Naive thymus-derived CD4-positive, alpha-beta T cell (primary cell): Measurements from ENCODE around the gene UBE2Q1. TPM values are rescaled to one million over a fixed set of nuclear protein-coding genes. Genes with fewer than 3 reads are reported as not detected.

Experiments used
- ATAC-seq: fragments of 150-1000 bp; cut with Tn5 transposase; 2 replicates; pipeline ENCODE4 v1.10.0; 2021; ENCODE audit warnings: mild to moderate bottlenecking, moderate library complexity
- CTCF ChIA-PET: fragments of 350-600 bp; sonication (Branson Sonifier 250); formaldehyde crosslinking; loops from one replicate; lab custom pipeline; 2021; ENCODE audit warnings: antibody characterized with exemption; lab: Charles Lee
- POLR2A ChIA-PET: fragments of 350-600 bp; sonication (Branson Sonifier 250); formaldehyde crosslinking; loops from one replicate; lab custom pipeline; 2021; ENCODE audit warnings: antibody characterized with exemption, inconsistent platforms; lab: Charles Lee
- DNase-seq, 9 donors: peaks; one replicate each; pipeline versions ENCODE4 v3.0.0 to v3.0.0-alpha.2; 2020 to 2022; ENCODE audit warnings: mixed read lengths in 1 of 9
- H3K27ac ChIP-seq: one replicate; pipeline ENCODE4 v1.7.0; 2013; ENCODE audit warnings: mild to moderate bottlenecking, low read depth, low read length, moderate library complexity
- H3K27me3 ChIP-seq, 2 donors: one replicate each; pipeline ENCODE4 v1.7.0; 2013; ENCODE audit warnings: low read length in 2 of 2, mild to moderate bottlenecking in 2 of 2, moderate library complexity in 2 of 2; ENCODE audit not compliant: control insufficient read depth in 2 of 2, insufficient read depth in 2 of 2
- H3K36me3 ChIP-seq, 3 experiments: 1 replicate in 2 of 3; 2 replicates in 1 of 3; pipeline ENCODE4 v1.7.0; 2013; ENCODE audit warnings: low read length in 3 of 3, mild to moderate bottlenecking in 3 of 3, moderate library complexity in 1 of 3; ENCODE audit not compliant: insufficient read depth in 3 of 3, control insufficient read depth in 2 of 3
- H3K4me1 ChIP-seq, 2 donors: one replicate each; pipeline ENCODE4 v1.7.0; 2013; ENCODE audit warnings: low read length in 2 of 2, mild to moderate bottlenecking in 2 of 2, moderate library complexity in 1 of 2; ENCODE audit not compliant: control insufficient read depth in 2 of 2, insufficient read depth in 2 of 2
- H3K4me3 ChIP-seq: 2 replicates; pipeline ENCODE4 v1.7.0; 2013; ENCODE audit warnings: mild to moderate bottlenecking, low read length
- H3K9me3 ChIP-seq, 3 experiments: 1 replicate in 2 of 3; 2 replicates in 1 of 3; pipeline ENCODE4 v1.7.0; 2013; ENCODE audit warnings: low read length in 3 of 3; ENCODE audit not compliant: control insufficient read depth in 2 of 3
- H3K27ac Mint-ChIP-seq, 9 donors: one replicate each; pipeline ENCODE4 v1.8.0; 2020 to 2022; ENCODE audit warnings: mixed read lengths in 9 of 9, mild to moderate bottlenecking in 8 of 9, moderate library complexity in 5 of 9, inconsistent platforms in 2 of 9
- H3K27me3 Mint-ChIP-seq, 5 donors: one replicate each; pipeline ENCODE4 v1.8.0; 2021 to 2022; ENCODE audit warnings: mixed read lengths in 5 of 5, mild to moderate bottlenecking in 1 of 5
- H3K36me3 Mint-ChIP-seq, 5 donors: one replicate each; pipeline ENCODE4 v1.8.0; 2020 to 2022; ENCODE audit warnings: mixed read lengths in 5 of 5, mild to moderate bottlenecking in 3 of 5, inconsistent platforms in 1 of 5
- H3K4me1 Mint-ChIP-seq, 7 donors: one replicate each; pipeline ENCODE4 v1.8.0; 2020 to 2022; ENCODE audit warnings: mixed read lengths in 7 of 7, mild to moderate bottlenecking in 3 of 7, inconsistent platforms in 1 of 7
- H3K4me3 Mint-ChIP-seq, 10 donors: one replicate each; pipeline ENCODE4 v1.8.0; 2020 to 2022; ENCODE audit warnings: mild to moderate bottlenecking in 10 of 10, mixed read lengths in 10 of 10, moderate library complexity in 6 of 10, inconsistent platforms in 2 of 10
- H3K9me3 Mint-ChIP-seq, 11 donors: one replicate each; pipeline ENCODE4 v1.8.0; 2020 to 2022; ENCODE audit warnings: mixed read lengths in 11 of 11, mild to moderate bottlenecking in 4 of 11, inconsistent platforms in 1 of 11, moderate library complexity in 1 of 11
- intact Hi-C, 2 donors: fragments of 100-400 bp; cut with micrococcal nuclease; formaldehyde crosslinking; loops; one replicate each; pipeline ENCODE4 v1.15.1; 2023
- polyA plus RNA-seq, 2 donors: library from polyadenylated mRNA; unstranded; fragments of 300-500 nt; fragmentation: Illumina TruSeq; gene quantifications; one replicate each; pipeline ENCODE4 v1.2.3, GENCODE V29; 2021
- total RNA-seq, 6 experiments: library from RNA in 5 of 6; stranded (reverse) in 5 of 6; gene quantifications; 1 replicate in 5 of 6; 2 replicates in 1 of 6; pipeline ENCODE4 v1.2.3 and lab custom pipeline; 2021 to 2026

UBE2Q1 gene
- total and polyA plus RNA-seq, 7 experiments from 2014 or later: 9.1 to 117 (median 65.8) TPM

- H3K36me3 Mint-ChIP-seq: no peaks in the 10 kb centered on the region
- no peaks in the 10 kb centered on the region for H3K9me3 ChIP-seq
- peaks cover 0 to 14% (median 0%) of the 10 kb centered on the region in 5 donors for H3K27me3 Mint-ChIP-seq
- no peaks in the 10 kb centered on the region for H3K27me3 ChIP-seq
- ATAC-seq (no peak), DNase-seq (no peak)
- ChIA-PET CTCF (interaction anchor here (0.7 kb wide), 1 partner anchor 44 kb away, joined by 3 read pairs; no protein-coding TSS in a partner anchor), POLR2A (interaction anchor here (0.7 kb wide), 1 partner anchor 1804 kb away, joined by 3 read pairs; no protein-coding TSS in a partner anchor)
- H3K4me1 Mint-ChIP-seq: no peaks in the 10 kb centered on the region
- intact Hi-C loops: no loop called here
- H3K27ac ChIP-seq: no peak overlapping the region
- H3K4me3 ChIP-seq: no peak overlapping the region
- no peak overlapping the region for H3K4me3 Mint-ChIP-seq
- H3K4me1 ChIP-seq: no peaks in the 10 kb centered on the region
- H3K27ac Mint-ChIP-seq: no peak overlapping the region
- H3K9me3 Mint-ChIP-seq: peaks cover 0 to 1% (median 0%) of the 10 kb centered on the region in 11 donors
- no peaks in the 10 kb centered on the region for H3K36me3 ChIP-seq
These were observed 29.2 kb downstream of the UBE2Q1 start for GRCh38 chr1:154529308-154529707.

DNA sequence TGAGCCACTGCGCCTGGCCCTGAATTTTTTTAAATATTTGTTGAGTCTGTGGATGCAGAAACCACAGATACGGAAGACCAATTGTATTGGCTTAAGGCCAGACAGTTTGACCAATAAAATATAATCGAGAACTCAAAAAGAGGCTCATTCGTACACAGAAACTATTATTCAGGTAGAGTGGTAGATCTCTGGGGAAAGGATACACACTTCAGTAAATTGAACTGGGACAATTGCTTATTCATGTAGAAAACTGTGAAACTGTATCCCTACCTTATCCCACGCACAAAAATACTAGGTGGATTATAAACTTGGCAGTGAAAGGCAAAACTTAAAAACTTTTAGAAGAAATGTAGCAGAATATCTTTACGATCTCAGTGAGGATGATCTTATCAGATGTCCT, 31.3 kb downstream of the UBE2Q1 start:
- no peaks in the 10 kb centered on the region for H3K36me3 ChIP-seq
- Mint-ChIP-seq H3K4me3 (no peak overlapping the region), H3K36me3 (no peaks in the 10 kb centered on the region), H3K9me3 (peaks cover 0 to 1% (median 0%) of the 10 kb centered on the region in 11 donors), H3K4me1 (no peaks in the 10 kb centered on the region), H3K27ac (no peak overlapping the region), H3K27me3 (peaks cover 0 to 27% (median 7%) of the 10 kb centered on the region in 5 donors)
- no peak overlapping the region for H3K4me3 ChIP-seq
- intact Hi-C loops: no loop called here
- no peaks in the 10 kb centered on the region for H3K27me3 ChIP-seq
- H3K9me3 ChIP-seq: no peaks in the 10 kb centered on the region
- ATAC-seq: no peak
- DNase-seq: no peak
- H3K27ac ChIP-seq: no peak overlapping the region
- CTCF ChIA-PET: no interaction called here
- POLR2A ChIA-PET: no interaction called here
- H3K4me1 ChIP-seq: no peaks in the 10 kb centered on the region

- no peaks in the 10 kb centered on the region for H3K4me1 Mint-ChIP-seq
- H3K36me3 Mint-ChIP-seq: no peaks in the 10 kb centered on the region
- no peak overlapping the region for H3K4me3 ChIP-seq
- no peaks in the 10 kb centered on the region for H3K4me1 ChIP-seq
- CTCF ChIA-PET: interaction anchor here (0.6 kb wide), 1 partner anchor 14 kb away, joined by 3 read pairs; no protein-coding TSS in a partner anchor
- no peaks in the 10 kb centered on the region for H3K27me3 ChIP-seq
- H3K36me3 ChIP-seq: no peaks in the 10 kb centered on the region
- H3K9me3 ChIP-seq: no peaks in the 10 kb centered on the region
- intact Hi-C loops: no loop called here
- H3K27ac ChIP-seq: no peak overlapping the region
- H3K27ac Mint-ChIP-seq: no peak overlapping the region
- no peak overlapping the region for H3K4me3 Mint-ChIP-seq
- POLR2A ChIA-PET: no interaction called here
- no peak for DNase-seq
- peaks cover 0 to 30% (median 7%) of the 10 kb centered on the region in 5 donors for H3K27me3 Mint-ChIP-seq
- peaks cover 0 to 1% (median 0%) of the 10 kb centered on the region in 11 donors for H3K9me3 Mint-ChIP-seq
- no peak for ATAC-seq
These were observed 33.6 kb downstream of the UBE2Q1 start for GRCh38 chr1:154524881-154525280.

DNA sequence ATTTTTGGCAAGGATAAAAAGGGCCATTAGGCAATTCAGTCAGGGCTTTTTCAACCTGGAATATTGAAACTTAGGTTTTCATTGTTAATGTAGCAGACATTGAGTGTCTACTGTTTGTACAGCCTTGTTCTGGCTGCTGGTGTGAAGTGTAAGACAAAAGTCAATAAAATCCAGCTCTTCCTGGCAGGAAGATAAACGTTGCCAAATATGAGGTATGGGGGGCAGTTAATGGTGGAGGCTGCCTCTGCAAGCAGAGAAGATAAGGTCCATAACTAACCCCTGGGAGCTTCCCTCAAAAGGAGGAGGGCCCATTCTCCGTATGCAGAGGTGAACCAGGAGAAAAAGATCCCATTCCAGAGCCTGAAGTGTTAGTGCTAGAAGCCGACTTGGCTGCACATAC, 36.8 kb downstream of the UBE2Q1 start:
- no peaks in the 10 kb centered on the region for H3K36me3 ChIP-seq
- no peaks in the 10 kb centered on the region for H3K9me3 ChIP-seq
- DNase-seq (no peak), ATAC-seq (no peak)
- intact Hi-C loops: no loop called here
- Mint-ChIP-seq H3K27me3 (peaks cover 0 to 36% (median 11%) of the 10 kb centered on the region in 5 donors), H3K4me1 (peaks cover 0 to 6% (median 0%) of the 10 kb centered on the region in 7 donors), H3K4me3 (no peak overlapping the region), H3K27ac (no peak overlapping the region), H3K9me3 (peaks cover 0 to 1% (median 0%) of the 10 kb centered on the region in 11 donors), H3K36me3 (no peaks in the 10 kb centered on the region)
- H3K27me3 ChIP-seq: no peaks in the 10 kb centered on the region
- no peak overlapping the region for H3K4me3 ChIP-seq
- H3K4me1 ChIP-seq: no peaks in the 10 kb centered on the region
- ChIA-PET CTCF (no interaction called here), POLR2A (interaction anchor here (1.1 kb wide), 1 partner anchor 20 kb away, joined by 3 read pairs; no protein-coding TSS in a partner anchor)
- no peak overlapping the region for H3K27ac ChIP-seq

DNA sequence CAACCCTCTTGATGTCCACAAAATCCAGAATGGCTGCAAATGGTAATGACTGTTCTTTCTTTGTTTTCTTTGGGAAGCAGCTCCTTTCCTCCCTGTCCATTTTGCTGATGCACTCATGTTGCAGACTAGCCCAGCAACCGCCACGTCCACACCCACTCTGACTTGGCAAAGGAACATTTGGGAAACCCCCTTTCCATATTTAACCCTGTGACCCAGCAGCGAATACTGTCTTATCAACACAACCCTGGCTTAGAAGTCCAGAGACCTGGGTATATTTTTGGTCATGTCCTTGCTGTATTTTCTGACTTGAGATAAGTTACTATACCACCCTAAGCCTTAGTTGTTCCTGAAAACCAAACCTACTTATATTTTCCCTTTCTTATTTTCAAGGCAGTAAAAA, 38.1 kb downstream of the UBE2Q1 start:
- H3K36me3 Mint-ChIP-seq: no peaks in the 10 kb centered on the region
- peaks cover 0 to 6% (median 0%) of the 10 kb centered on the region in 7 donors for H3K4me1 Mint-ChIP-seq
- no peak overlapping the region for H3K4me3 Mint-ChIP-seq
- Histone ChIP-seq H3K27me3 (no peaks in the 10 kb centered on the region), H3K9me3 (no peaks in the 10 kb centered on the region), H3K36me3 (no peaks in the 10 kb centered on the region), H3K27ac (no peak overlapping the region), H3K4me3 (no peak overlapping the region), H3K4me1 (no peaks in the 10 kb centered on the region)
- no peak for ATAC-seq
- peaks cover 0 to 1% (median 0%) of the 10 kb centered on the region in 11 donors for H3K9me3 Mint-ChIP-seq
- no peak for DNase-seq
- CTCF ChIA-PET: no interaction called here
- intact Hi-C loops: no loop called here
- peaks cover 0 to 46% (median 20%) of the 10 kb centered on the region in 5 donors for H3K27me3 Mint-ChIP-seq
- H3K27ac Mint-ChIP-seq: no peak overlapping the region
- POLR2A ChIA-PET: no interaction called here

DNA sequence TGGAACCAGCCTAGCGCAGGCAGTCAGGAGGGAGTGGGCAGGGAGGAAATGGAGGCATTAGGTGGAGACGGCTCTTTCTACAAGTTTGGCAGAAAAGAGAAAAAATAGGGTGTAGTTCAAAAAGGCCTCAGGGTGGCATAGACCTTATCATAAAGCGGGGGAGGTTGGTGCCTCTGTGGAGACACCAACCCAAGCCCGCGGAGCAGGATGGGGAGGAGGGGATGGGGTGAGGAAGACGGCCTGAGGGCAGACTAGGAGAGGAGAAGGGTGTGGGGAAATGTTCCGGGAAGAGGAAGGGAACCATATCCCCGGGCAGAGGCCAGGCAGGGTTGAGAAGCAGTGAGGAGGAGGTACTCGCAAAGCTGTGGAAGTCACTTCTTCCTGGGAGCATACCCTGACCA, 38.9 kb downstream of the UBE2Q1 start:
- Mint-ChIP-seq H3K36me3 (no peaks in the 10 kb centered on the region), H3K4me3 (no peak overlapping the region), H3K4me1 (peaks cover 0 to 6% (median 0%) of the 10 kb centered on the region in 7 donors), H3K27me3 (peaks cover 0 to 46% (median 20%) of the 10 kb centered on the region in 5 donors), H3K27ac (no peak overlapping the region), H3K9me3 (no peaks in the 10 kb centered on the region)
- Histone ChIP-seq H3K36me3 (no peaks in the 10 kb centered on the region), H3K27ac (no peak overlapping the region), H3K27me3 (no peaks in the 10 kb centered on the region), H3K4me1 (no peaks in the 10 kb centered on the region), H3K9me3 (no peaks in the 10 kb centered on the region), H3K4me3 (no peak overlapping the region)
- POLR2A ChIA-PET: no interaction called here
- DNase-seq (no peak), ATAC-seq (no peak)
- intact Hi-C loops: no loop called here
- CTCF ChIA-PET: no interaction called here

DNA sequence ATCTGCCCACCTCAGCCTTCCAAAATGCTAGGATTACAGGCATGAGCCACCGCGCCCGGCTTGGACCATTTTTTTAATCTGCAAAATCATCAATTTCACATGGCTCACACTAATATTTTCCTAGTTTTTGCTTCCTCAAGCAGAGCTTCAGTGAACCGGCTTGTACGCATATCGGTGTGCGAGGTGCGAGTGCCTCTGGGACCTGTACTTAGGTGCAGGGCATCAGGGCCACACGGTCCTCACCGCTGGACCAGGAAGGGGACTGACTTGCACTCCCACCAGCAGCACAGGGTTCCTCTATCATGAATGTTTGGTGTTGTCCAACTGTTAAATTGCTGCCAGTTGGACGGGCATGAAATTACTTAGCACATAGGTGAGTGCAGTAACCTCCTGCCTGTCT, 40.8 kb downstream of the UBE2Q1 start:
- CTCF ChIA-PET: interaction anchor here (1.3 kb wide), 1 partner anchor 345 kb away, joined by 3 read pairs; no protein-coding TSS in a partner anchor
- no peak overlapping the region for H3K27ac Mint-ChIP-seq
- POLR2A ChIA-PET: no interaction called here
- H3K4me1 Mint-ChIP-seq: peaks cover 0 to 6% (median 0%) of the 10 kb centered on the region in 7 donors
- peaks cover 0 to 41% (median 13%) of the 10 kb centered on the region in 5 donors for H3K27me3 Mint-ChIP-seq
- H3K9me3 Mint-ChIP-seq: no peaks in the 10 kb centered on the region
- ATAC-seq: no peak
- no peak overlapping the region for H3K4me3 ChIP-seq
- no peaks in the 10 kb centered on the region for H3K36me3 Mint-ChIP-seq
- H3K36me3 ChIP-seq: no peaks in the 10 kb centered on the region
- DNase-seq: no peak
- H3K9me3 ChIP-seq: no peaks in the 10 kb centered on the region
- no peak overlapping the region for H3K27ac ChIP-seq
- H3K27me3 ChIP-seq: no peaks in the 10 kb centered on the region
- H3K4me3 Mint-ChIP-seq: no peak overlapping the region
- intact Hi-C loops: no loop called here
- H3K4me1 ChIP-seq: no peaks in the 10 kb centered on the region
